ENCODE data around the gene KCNJ15. TPM values are rescaled to one million over a fixed set of nuclear protein-coding genes. Genes with fewer than 3 reads are reported as not detected.

KCNJ15 gene
- total RNA-seq, 1 experiment from 2014 or later: 0.13 TPM

DNA sequence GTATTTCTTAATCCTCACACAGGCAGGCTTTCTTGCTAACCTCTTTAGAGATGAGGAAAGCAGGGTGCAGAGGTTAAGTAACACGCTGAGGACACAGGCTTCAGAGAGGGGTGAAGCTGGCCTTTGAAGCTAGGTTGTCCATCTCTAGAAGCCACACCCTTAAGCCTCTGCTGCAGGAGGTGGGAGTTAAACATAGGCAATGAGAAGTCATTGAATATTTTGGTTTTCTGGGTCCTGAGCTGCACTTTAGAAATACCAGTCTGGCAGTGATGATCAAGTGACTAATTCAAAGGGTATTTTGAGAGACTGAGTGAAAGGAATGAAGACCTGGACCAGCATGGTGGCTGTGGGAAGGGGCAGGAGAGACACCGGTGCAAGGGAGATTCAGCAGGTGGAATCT is 9.9 kb downstream of the KCNJ15 start:
- TF ChIP-seq, protein P1, sequence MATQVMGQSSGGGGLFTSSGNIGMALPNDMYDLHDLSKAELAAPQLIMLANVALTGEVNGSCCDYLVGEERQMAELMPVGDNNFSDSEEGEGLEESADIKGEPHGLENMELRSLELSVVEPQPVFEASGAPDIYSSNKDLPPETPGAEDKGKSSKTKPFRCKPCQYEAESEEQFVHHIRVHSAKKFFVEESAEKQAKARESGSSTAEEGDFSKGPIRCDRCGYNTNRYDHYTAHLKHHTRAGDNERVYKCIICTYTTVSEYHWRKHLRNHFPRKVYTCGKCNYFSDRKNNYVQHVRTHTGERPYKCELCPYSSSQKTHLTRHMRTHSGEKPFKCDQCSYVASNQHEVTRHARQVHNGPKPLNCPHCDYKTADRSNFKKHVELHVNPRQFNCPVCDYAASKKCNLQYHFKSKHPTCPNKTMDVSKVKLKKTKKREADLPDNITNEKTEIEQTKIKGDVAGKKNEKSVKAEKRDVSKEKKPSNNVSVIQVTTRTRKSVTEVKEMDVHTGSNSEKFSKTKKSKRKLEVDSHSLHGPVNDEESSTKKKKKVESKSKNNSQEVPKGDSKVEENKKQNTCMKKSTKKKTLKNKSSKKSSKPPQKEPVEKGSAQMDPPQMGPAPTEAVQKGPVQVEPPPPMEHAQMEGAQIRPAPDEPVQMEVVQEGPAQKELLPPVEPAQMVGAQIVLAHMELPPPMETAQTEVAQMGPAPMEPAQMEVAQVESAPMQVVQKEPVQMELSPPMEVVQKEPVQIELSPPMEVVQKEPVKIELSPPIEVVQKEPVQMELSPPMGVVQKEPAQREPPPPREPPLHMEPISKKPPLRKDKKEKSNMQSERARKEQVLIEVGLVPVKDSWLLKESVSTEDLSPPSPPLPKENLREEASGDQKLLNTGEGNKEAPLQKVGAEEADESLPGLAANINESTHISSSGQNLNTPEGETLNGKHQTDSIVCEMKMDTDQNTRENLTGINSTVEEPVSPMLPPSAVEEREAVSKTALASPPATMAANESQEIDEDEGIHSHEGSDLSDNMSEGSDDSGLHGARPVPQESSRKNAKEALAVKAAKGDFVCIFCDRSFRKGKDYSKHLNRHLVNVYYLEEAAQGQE (IDR thresholded peaks at IDR 0.05; ENCODE audit: insufficient read depth in 1 of 2, low read depth in 2 of 2, low read length in 1 of 2): no peak
- TF ChIP-seq POLR2AphosphoS5 (IDR thresholded peaks at IDR 0.05; ENCODE audit: low read depth, low read length): no peak
- no peak for TF ChIP-seq TCF7L2 (IDR thresholded peaks at IDR 0.05; ENCODE audit: low read depth, low read length)
- no TSS peak for BruUV-seq (replicated peaks)
- H3K4me1 ChIP-seq (ENCODE audit: control insufficient read depth, insufficient read depth, low read length): no peaks in the 10 kb centered on the region
- no peaks in the 10 kb centered on the region for H3K36me3 ChIP-seq (ENCODE audit: control insufficient read depth, insufficient read depth, low read length)
- DNase-seq (ENCODE audit: low read depth, low spot score) (no peak), ATAC-seq (no peak)
- POLR2A ChIA-PET: no interaction called here
- H3K9me3 ChIP-seq (ENCODE audit: control insufficient read depth, insufficient read depth, low read depth, low read length): no peaks in the 10 kb centered on the region
- no peak overlapping the region for H3K4me3 ChIP-seq (ENCODE audit: low read depth in 2 of 2, low read length in 2 of 2)
- H3K27ac ChIP-seq (ENCODE audit: low read length): no peak overlapping the region
- peaks cover 4% of the 10 kb centered on the region; the same call in 1 of the 2 replicates for H3K27me3 ChIP-seq (ENCODE audit: control insufficient read depth, insufficient read depth, low read length)
- CTCF ChIA-PET: no interaction called here
- intact Hi-C loops (cut with micrococcal nuclease; ENCODE audit: unreplicated experiment) (no loop called here), in situ Hi-C loops (cut with HindIII; ENCODE audit: low pct_unique_long_range_greater_than_20kb, low sequenced_read_pairs) (no loop called here)

DNA sequence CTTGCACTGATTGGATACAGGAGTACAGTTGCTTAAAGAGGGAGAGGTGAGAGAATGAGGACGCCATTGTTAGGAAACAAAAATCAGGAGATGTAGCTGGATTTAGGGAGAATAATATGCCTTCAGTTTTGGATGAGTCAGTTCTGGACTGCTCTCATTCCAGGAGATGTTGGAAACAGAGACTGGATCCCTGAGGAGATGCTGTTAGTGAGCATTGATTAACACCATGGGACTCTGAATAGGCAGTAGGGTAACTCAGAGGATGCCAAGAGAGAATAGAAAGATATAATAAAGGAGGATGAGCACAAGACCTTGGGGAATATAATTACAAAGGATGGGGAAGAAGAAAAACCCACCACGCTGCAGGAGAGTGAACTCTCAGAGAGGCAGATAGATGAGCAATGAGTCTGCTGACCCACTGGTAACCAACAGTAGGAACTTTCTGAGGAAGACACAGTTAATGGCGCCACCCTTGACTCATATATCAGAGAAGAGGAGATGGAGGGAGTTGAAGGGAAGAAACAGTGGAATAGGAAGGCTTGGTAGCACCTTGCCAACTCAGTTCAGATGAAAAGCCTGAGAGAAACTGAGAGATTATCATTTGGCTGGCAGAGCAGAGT is 10.5 kb downstream of the KCNJ15 start:
- ATAC-seq (no peak), DNase-seq (ENCODE audit: low read depth, low spot score) (no peak)
- in situ Hi-C loops (cut with HindIII; ENCODE audit: low pct_unique_long_range_greater_than_20kb, low sequenced_read_pairs) (no loop called here), intact Hi-C loops (cut with micrococcal nuclease; ENCODE audit: unreplicated experiment) (no loop called here)
- no TSS peak for BruUV-seq (replicated peaks)
- H3K9me3 ChIP-seq (ENCODE audit: control insufficient read depth, insufficient read depth, low read depth, low read length): no peaks in the 10 kb centered on the region
- H3K4me1 ChIP-seq (ENCODE audit: control insufficient read depth, insufficient read depth, low read length): no peaks in the 10 kb centered on the region
- CTCF ChIA-PET: no interaction called here
- TF ChIP-seq, protein P1 (IDR thresholded peaks at IDR 0.05; ENCODE audit: insufficient read depth in 1 of 2, low read depth in 2 of 2, low read length in 1 of 2): no peak
- TF ChIP-seq SIN3A (IDR thresholded peaks at IDR 0.05; ENCODE audit: borderline replicate concordance, insufficient read depth, low read depth, low read length): no peak
- TF ChIP-seq, protein P2, sequence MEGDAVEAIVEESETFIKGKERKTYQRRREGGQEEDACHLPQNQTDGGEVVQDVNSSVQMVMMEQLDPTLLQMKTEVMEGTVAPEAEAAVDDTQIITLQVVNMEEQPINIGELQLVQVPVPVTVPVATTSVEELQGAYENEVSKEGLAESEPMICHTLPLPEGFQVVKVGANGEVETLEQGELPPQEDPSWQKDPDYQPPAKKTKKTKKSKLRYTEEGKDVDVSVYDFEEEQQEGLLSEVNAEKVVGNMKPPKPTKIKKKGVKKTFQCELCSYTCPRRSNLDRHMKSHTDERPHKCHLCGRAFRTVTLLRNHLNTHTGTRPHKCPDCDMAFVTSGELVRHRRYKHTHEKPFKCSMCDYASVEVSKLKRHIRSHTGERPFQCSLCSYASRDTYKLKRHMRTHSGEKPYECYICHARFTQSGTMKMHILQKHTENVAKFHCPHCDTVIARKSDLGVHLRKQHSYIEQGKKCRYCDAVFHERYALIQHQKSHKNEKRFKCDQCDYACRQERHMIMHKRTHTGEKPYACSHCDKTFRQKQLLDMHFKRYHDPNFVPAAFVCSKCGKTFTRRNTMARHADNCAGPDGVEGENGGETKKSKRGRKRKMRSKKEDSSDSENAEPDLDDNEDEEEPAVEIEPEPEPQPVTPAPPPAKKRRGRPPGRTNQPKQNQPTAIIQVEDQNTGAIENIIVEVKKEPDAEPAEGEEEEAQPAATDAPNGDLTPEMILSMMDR (IDR thresholded peaks at IDR 0.05): no peak
- TF ChIP-seq POLR2AphosphoS5 (IDR thresholded peaks at IDR 0.05; ENCODE audit: low read depth, low read length): no peak
- TF ChIP-seq TCF7L2 (IDR thresholded peaks at IDR 0.05; ENCODE audit: low read depth, low read length): no peak
- no peak overlapping the region for H3K27ac ChIP-seq (ENCODE audit: low read length)
- no peaks in the 10 kb centered on the region for H3K36me3 ChIP-seq (ENCODE audit: control insufficient read depth, insufficient read depth, low read length)
- no peak overlapping the region for H3K4me3 ChIP-seq (ENCODE audit: low read depth in 2 of 2, low read length in 2 of 2)
- POLR2A ChIA-PET: no interaction called here
- H3K27me3 ChIP-seq (ENCODE audit: control insufficient read depth, insufficient read depth, low read length): peaks cover 4% of the 10 kb centered on the region; the same call in 1 of the 2 replicates
